ENCODE results near the gene AMBRA1. TPM values are rescaled to one million over a fixed set of nuclear protein-coding genes. Genes with fewer than 3 reads are reported as not detected.

AMBRA1 gene
- total RNA-seq, 1 donor from 2014 or later = 33.9 TPM

- H3K4me3 ChIP-seq = no peak overlapping the region
- TF ChIP-seq, protein P1, sequence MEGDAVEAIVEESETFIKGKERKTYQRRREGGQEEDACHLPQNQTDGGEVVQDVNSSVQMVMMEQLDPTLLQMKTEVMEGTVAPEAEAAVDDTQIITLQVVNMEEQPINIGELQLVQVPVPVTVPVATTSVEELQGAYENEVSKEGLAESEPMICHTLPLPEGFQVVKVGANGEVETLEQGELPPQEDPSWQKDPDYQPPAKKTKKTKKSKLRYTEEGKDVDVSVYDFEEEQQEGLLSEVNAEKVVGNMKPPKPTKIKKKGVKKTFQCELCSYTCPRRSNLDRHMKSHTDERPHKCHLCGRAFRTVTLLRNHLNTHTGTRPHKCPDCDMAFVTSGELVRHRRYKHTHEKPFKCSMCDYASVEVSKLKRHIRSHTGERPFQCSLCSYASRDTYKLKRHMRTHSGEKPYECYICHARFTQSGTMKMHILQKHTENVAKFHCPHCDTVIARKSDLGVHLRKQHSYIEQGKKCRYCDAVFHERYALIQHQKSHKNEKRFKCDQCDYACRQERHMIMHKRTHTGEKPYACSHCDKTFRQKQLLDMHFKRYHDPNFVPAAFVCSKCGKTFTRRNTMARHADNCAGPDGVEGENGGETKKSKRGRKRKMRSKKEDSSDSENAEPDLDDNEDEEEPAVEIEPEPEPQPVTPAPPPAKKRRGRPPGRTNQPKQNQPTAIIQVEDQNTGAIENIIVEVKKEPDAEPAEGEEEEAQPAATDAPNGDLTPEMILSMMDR (IDR thresholded peaks at IDR 0.05) = no peak
- intact Hi-C loops (cut with DNase I) = no loop called here
- no peaks in the 10 kb centered on the region for H3K27me3 ChIP-seq
- H3K9me3 ChIP-seq = no peaks in the 10 kb centered on the region
- H3K36me3 ChIP-seq = no peaks in the 10 kb centered on the region
- H3K4me1 ChIP-seq = peaks cover 17% of the 10 kb centered on the region
- no peak for DNase-seq
- H3K27ac ChIP-seq = no peak overlapping the region
- ATAC-seq = peak; percentile 47
Measured at GRCh38 chr11:46528445-46529094, 65.3 kb downstream of the AMBRA1 start.

DNA sequence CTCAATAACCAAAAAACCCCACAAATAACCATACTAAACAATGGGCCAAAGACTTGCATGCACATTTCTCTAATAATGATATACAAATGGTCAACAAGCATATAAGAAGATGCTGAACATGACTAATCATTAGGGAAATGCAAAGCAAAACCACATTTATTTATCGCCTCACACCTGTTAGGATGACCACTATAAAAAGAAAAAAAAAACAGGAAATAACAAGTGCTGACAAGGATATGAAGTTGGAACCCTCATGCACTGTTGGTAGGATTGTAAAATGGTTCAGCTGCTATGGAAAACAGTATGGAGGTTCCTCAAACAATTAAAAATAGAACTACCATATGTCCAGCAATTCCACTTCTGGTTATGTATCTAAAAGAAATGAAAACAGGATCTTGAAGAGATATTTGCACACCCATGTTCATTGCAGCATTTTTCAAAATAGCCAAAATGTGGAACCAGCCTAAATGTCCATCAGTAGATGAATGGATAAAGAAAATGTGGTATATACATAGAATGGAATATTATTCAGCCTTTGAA, 66.2 kb downstream of the AMBRA1 start:
- intact Hi-C loops (cut with DNase I) = no loop called here
- DNase-seq (no peak), ATAC-seq (no peak)
- Histone ChIP-seq H3K4me1 (peaks cover 20% of the 10 kb centered on the region), H3K36me3 (no peaks in the 10 kb centered on the region), H3K4me3 (no peak overlapping the region), H3K27ac (no peak overlapping the region), H3K9me3 (no peaks in the 10 kb centered on the region), H3K27me3 (no peaks in the 10 kb centered on the region)
- TF ChIP-seq, protein P1 (IDR thresholded peaks at IDR 0.05) = no peak

- H3K36me3 ChIP-seq = no peaks in the 10 kb centered on the region
- no peak overlapping the region for H3K27ac ChIP-seq
- DNase-seq (no peak), ATAC-seq (no peak)
- H3K9me3 ChIP-seq = no peaks in the 10 kb centered on the region
- H3K27me3 ChIP-seq = no peaks in the 10 kb centered on the region
- TF ChIP-seq, protein P1 (IDR thresholded peaks at IDR 0.05) = no peak
- H3K4me1 ChIP-seq = peaks cover 20% of the 10 kb centered on the region
- intact Hi-C loops (cut with DNase I) = no loop called here
- H3K4me3 ChIP-seq = no peak overlapping the region
Measured at GRCh38 chr11:46526216-46527215, 67.3 kb downstream of the AMBRA1 start.

- Histone ChIP-seq H3K27ac (no peak overlapping the region), H3K36me3 (no peaks in the 10 kb centered on the region), H3K27me3 (no peaks in the 10 kb centered on the region), H3K4me1 (peaks cover 14% of the 10 kb centered on the region), H3K4me3 (no peak overlapping the region), H3K9me3 (no peaks in the 10 kb centered on the region)
- DNase-seq (no peak), ATAC-seq (no peak)
- TF ChIP-seq, protein P1 (IDR thresholded peaks at IDR 0.05) = no peak
- intact Hi-C loops (cut with DNase I) = no loop called here
Measured at GRCh38 chr11:46524201-46524770, 69.5 kb downstream of the AMBRA1 start.

GRCh38 chr11:46523290-46523689, 70.5 kb downstream of the AMBRA1 start:
- ATAC-seq (no peak), DNase-seq (no peak)
- no peaks in the 10 kb centered on the region for H3K36me3 ChIP-seq
- H3K27ac ChIP-seq = no peak overlapping the region
- H3K4me1 ChIP-seq = peaks cover 4% of the 10 kb centered on the region
- H3K9me3 ChIP-seq = no peaks in the 10 kb centered on the region
- intact Hi-C loops (cut with DNase I) = no loop called here
- TF ChIP-seq, protein P1 (IDR thresholded peaks at IDR 0.05) = no peak
- H3K27me3 ChIP-seq = no peaks in the 10 kb centered on the region
- no peak overlapping the region for H3K4me3 ChIP-seq

Data from upper lobe of right lung (tissue), 1 donor.